Measurements from ENCODE around the gene MATN1. TPM values are rescaled to one million over a fixed set of nuclear protein-coding genes. Genes with fewer than 3 reads are reported as not detected.

MATN1 gene
- total and polyA plus RNA-seq, 2 of the 4 experiments (the other 2 are of a cell fraction), result 0.27 TPM; not detected in 1

DNA sequence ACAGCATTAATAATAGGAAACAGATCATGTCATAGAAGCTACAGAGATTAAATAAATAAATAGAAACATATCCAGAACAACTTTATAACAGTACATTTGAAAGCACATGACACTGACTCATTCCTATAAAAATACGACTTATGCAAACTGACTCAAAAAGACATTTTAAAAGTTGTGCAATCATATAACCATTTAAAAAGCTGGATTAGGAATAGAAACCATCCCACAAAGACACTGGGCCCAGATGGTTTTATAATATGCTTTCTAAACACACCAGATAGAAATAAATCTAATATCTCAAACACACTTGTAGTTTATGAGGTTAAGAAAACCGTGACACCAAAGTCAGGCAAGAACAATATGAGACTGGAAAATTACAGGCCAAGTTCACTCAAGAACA is 47.6 kb downstream of the MATN1 start:
- no peak overlapping the region for H2BK120ac ChIP-seq (ENCODE audit: low read depth, low read length)
- no peaks in the 10 kb centered on the region for H4K20me1 ChIP-seq (ENCODE audit: insufficient read depth, low read length)
- no peaks in the 10 kb centered on the region for H3K4me1 ChIP-seq (ENCODE audit: control insufficient read depth, insufficient read depth, low read length)
- no peak overlapping the region for H4K91ac ChIP-seq (ENCODE audit: insufficient read depth, low read depth, low read length)
- dilution Hi-C loops (cut with HindIII; ENCODE audit: low sequenced_read_pairs, unreplicated experiment), result no loop called here
- H3K18ac ChIP-seq (ENCODE audit: low read depth, low read length), result no peak overlapping the region
- H2BK15ac ChIP-seq (ENCODE audit: low read depth, low read length), result no peak overlapping the region
- H4K5ac ChIP-seq (ENCODE audit: low read depth, low read length), result no peak overlapping the region
- intact Hi-C loops (cut with micrococcal nuclease), result no loop called here
- H3K4me2 ChIP-seq (ENCODE audit: low read depth, low read length), result no peak overlapping the region; the same call in 1 of the 2 replicates
- TF ChIP-seq, protein P1, sequence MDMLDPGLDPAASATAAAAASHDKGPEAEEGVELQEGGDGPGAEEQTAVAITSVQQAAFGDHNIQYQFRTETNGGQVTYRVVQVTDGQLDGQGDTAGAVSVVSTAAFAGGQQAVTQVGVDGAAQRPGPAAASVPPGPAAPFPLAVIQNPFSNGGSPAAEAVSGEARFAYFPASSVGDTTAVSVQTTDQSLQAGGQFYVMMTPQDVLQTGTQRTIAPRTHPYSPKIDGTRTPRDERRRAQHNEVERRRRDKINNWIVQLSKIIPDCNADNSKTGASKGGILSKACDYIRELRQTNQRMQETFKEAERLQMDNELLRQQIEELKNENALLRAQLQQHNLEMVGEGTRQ (IDR thresholded peaks at IDR 0.05; ENCODE audit: low read depth, low read length), result peak; percentile 13; the same call in 1 of the 2 replicates
- TF ChIP-seq, protein P2, sequence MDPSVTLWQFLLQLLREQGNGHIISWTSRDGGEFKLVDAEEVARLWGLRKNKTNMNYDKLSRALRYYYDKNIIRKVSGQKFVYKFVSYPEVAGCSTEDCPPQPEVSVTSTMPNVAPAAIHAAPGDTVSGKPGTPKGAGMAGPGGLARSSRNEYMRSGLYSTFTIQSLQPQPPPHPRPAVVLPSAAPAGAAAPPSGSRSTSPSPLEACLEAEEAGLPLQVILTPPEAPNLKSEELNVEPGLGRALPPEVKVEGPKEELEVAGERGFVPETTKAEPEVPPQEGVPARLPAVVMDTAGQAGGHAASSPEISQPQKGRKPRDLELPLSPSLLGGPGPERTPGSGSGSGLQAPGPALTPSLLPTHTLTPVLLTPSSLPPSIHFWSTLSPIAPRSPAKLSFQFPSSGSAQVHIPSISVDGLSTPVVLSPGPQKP (IDR thresholded peaks at IDR 0.05; ENCODE audit: borderline replicate concordance, low read depth, low read length), result no peak
- peak; percentile 94 for TF ChIP-seq CEBPB (IDR thresholded peaks at IDR 0.05; ENCODE audit: low read depth, low read length)
- no peak overlapping the region for H3K4ac ChIP-seq (ENCODE audit: low read depth, low read length)
- no peak overlapping the region for H4K8ac ChIP-seq (ENCODE audit: low read depth in 2 of 2, low read length in 2 of 2)
- no peak overlapping the region for H3K23ac ChIP-seq (ENCODE audit: low read depth, low read length)
- H2AFZ ChIP-seq (replicated peaks; ENCODE audit: low read length, poor library complexity), result no peak overlapping the region
- H3K79me1 ChIP-seq (ENCODE audit: low read depth in 1 of 2, low read length in 2 of 2), result no peaks in the 10 kb centered on the region
- no peak overlapping the region for H3K56ac ChIP-seq (ENCODE audit: extremely low read depth, insufficient read depth, low read length)
- BruUV-seq (replicated peaks), result no TSS peak
- H2AK9ac ChIP-seq (replicated peaks; ENCODE audit: low read depth, low read length, poor library complexity), result no peak overlapping the region
- no peaks in the 10 kb centered on the region for H3K36me3 ChIP-seq (ENCODE audit: control insufficient read depth, insufficient read depth, low read length)
- no peak overlapping the region for H3K27ac ChIP-seq (ENCODE audit: insufficient read depth, low read length)
- ChIA-PET CTCF (no interaction called here), POLR2A (ENCODE audit: unreplicated experiment) (no interaction called here)
- WGBS, 2 experiments (ENCODE audit: extremely low coverage in 2 of 2, insufficient read length in 1 of 2), result no CpG with 5 or more reads among the region's 2 CpGs
- H3K9ac ChIP-seq (ENCODE audit: low read depth, low read length), result no peak overlapping the region
- in situ Hi-C loops (cut with MboI; ENCODE audit: low sequenced_read_pairs), result no loop called here
- no peak overlapping the region for H2BK5ac ChIP-seq (ENCODE audit: low read depth, low read length, poor library complexity, severe bottlenecking)
- H3K14ac ChIP-seq (replicated peaks; ENCODE audit: low read depth, low read length), result no peak overlapping the region
- H3K27me3 ChIP-seq (ENCODE audit: control insufficient read depth, insufficient read depth, low read length), result peaks cover 4% of the 10 kb centered on the region
- no peaks in the 10 kb centered on the region for H3K9me1 ChIP-seq (ENCODE audit: insufficient read depth, low read length)
- H2BK20ac ChIP-seq (ENCODE audit: low read depth, low read length), result no peak overlapping the region
- no peak overlapping the region for H3K4me3 ChIP-seq (ENCODE audit: insufficient read depth, low read depth, low read length)
- peak; percentile 17; the same call in 1 of the 2 replicates for ATAC-seq (ENCODE audit: low read depth)
- DNase-seq, result peak; percentile 63
- H3K9me3 ChIP-seq (ENCODE audit: control insufficient read depth, insufficient read depth, low read length), result no peaks in the 10 kb centered on the region
- no peak overlapping the region for H2AK5ac ChIP-seq (ENCODE audit: low read depth, low read length)

Data from IMR-90 (cell line).